Measurements from ENCODE around the gene KRTAP9-2. TPM values are rescaled to one million over a fixed set of nuclear protein-coding genes. Genes with fewer than 3 reads are reported as not detected.
"Not testable (repeated sequence)": the region's sequence is repeated elsewhere in the genome, so short reads cannot be mapped to it uniquely, and the experiment has no call there.

Gene KRTAP9-2
- total RNA-seq, 2 experiments from 2014 or later: not detected

DNA sequence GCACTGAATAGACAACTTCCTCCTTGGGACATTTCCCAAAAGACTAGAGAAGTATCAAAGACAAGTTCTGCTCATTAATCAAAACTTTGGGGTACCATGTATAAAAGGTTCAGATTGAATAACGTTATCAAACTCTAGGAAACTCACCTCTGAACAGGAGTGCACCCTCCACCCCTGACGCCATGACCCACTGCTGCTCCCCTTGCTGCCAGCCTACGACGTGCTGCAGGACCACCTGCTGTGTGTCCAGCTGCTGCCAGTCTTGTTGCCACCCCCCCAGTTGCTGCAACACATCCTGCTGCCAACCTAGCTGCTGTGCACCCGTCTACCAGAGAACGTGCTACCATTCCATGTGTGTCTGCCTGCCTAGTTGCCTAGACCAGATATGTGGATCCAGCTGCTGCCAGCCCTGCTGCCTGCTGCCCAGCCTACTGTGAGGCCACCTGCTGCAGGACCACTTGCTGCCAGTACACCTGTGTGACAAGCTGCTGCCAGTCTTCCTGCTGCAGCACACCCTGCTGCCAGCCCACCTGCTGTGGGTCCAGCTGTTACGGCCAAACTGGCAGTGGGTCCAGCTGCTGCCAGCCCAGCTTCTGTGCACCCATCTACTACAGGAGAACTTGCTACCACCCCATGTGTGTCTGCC is 13.8 kb upstream of the KRTAP9-2 start:
- H3K9me3 Mint-ChIP-seq: peaks cover 3% of the 10 kb centered on the region
- no peak overlapping the region for H3K27ac Mint-ChIP-seq
- H3K27me3 Mint-ChIP-seq: no peaks in the 10 kb centered on the region
- H3K4me3 Mint-ChIP-seq: no peak overlapping the region
- H3K36me3 Mint-ChIP-seq: no peaks in the 10 kb centered on the region
- peaks cover 5% of the 10 kb centered on the region for H3K4me1 Mint-ChIP-seq
- DNase-seq: no peak

DNA sequence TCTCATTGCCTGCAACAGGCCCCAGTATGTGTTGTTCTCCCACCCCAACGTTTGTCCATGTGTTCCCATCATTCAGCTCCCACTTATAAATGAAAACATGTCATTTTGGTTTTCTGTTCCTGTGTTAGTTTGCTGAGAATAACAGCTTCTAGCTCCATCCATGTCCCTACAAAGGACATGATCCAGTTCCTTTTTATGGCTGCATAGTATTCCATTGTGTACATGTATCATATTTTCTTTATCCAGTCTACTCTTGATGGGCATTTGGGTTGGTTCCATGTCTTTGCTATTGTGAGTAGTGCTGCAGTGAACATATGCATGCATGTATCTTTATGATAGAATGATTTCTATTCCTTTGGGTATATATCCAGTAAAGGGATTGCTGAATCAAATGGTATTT is 10.8 kb upstream of the KRTAP9-2 start:
- H3K36me3 Mint-ChIP-seq: no peaks in the 10 kb centered on the region
- peaks cover 5% of the 10 kb centered on the region for H3K4me1 Mint-ChIP-seq
- peaks cover 1% of the 10 kb centered on the region for H3K9me3 Mint-ChIP-seq
- H3K27ac Mint-ChIP-seq: no peak overlapping the region
- H3K4me3 Mint-ChIP-seq: no peak overlapping the region
- no peak for DNase-seq
- H3K27me3 Mint-ChIP-seq: no peaks in the 10 kb centered on the region

DNA sequence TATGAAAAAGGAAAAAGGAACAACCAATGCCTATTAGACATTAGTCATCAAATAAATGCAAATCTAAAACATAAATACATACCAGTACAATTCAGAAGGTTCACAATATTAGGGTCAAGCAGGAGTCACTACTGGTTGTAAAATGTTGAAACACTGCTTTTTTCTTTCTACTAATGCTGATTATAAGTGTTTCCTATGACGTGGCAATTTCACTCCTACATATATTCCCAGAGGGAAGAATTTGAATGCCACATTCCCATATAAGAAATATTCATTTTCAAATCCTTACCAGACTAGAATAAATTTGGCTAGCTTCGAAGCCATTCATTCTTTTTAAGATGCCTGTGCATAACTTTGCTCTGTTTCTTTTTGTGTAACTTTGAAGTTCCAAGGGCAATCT is 2.6 kb upstream of the KRTAP9-2 start:
- Mint-ChIP-seq H3K27me3 (no peaks in the 10 kb centered on the region), H3K36me3 (no peaks in the 10 kb centered on the region)
- DNase-seq: no peak

DNA sequence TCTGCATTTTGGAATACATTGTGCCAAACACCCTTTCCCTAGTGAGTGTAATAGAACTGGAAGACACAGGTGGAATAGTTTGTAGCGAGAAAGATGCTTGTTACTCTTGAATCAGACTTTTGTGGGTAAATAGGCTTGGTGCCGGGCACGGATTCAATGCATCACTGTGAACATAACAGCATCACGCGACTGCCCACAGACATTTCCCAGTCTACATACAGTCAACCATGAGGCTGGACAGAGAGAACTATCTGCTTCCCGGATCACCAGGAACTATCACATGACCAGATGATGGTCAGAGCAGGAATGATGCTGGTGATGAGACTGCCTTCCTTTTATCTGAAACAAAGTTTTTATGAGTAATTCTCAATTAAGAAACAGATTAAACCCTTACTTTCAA is 397 bp upstream of the KRTAP9-2 start:
- H3K27ac Mint-ChIP-seq: no peak overlapping the region
- no peaks in the 10 kb centered on the region for H3K27me3 Mint-ChIP-seq
- no peaks in the 10 kb centered on the region for H3K36me3 Mint-ChIP-seq
- no peak overlapping the region for H3K4me3 Mint-ChIP-seq
- H3K4me1 Mint-ChIP-seq: no peaks in the 10 kb centered on the region
- H3K9me3 Mint-ChIP-seq: no peaks in the 10 kb centered on the region
- no peak for DNase-seq

More for the DNA sequence above, 2.6 kb upstream of the KRTAP9-2 start:
- Mint-ChIP-seq H3K27ac (no peak overlapping the region), H3K4me3 (no peak overlapping the region), H3K4me1 (no peaks in the 10 kb centered on the region), H3K9me3 (peaks cover 1% of the 10 kb centered on the region)

DNA sequence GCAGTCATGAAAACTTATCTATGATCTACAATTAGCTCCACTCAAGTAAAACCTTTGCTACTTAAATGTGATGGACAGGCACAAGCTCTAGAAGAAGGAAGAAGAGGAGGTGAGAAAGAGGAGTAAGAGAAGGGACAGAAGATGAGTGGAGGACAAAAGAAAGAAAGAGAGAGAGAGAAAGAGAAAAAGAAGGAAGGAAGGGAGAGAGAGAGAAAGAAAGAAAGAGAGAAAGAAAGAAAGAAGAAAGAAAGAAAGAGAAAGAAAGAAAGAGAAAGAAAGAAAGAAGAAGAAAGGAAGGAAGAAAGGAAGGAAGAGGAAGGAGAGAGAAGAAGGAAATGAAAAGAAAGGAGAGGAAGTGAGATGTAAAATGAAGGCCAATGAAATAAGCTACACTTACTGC is 3.6 kb downstream of the KRTAP9-2 start:
- no peak overlapping the region for H3K4me3 Mint-ChIP-seq
- H3K27ac Mint-ChIP-seq: no peak overlapping the region
- no peaks in the 10 kb centered on the region for H3K9me3 Mint-ChIP-seq
- H3K4me1 Mint-ChIP-seq: peaks cover 4% of the 10 kb centered on the region
- no peak for DNase-seq
- H3K36me3 Mint-ChIP-seq: no peaks in the 10 kb centered on the region
- no peaks in the 10 kb centered on the region for H3K27me3 Mint-ChIP-seq

DNA sequence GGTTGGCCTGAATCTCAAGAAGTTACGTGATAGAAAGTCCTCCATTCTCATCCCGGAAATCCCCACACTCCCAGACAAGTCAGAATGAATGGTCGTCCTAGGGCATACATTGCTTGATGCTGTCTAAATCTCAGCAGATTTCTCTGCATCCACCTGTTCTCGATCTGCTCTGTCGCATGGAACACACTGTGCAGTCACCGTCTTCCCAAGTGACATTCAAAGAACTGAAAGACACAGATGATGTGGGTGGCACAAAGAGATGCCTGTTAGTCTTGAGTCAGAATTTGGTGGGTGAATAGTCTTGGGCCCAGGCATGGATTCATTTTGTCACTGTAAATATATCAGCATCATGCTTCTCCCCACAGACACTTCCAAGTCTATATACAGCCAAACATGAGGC is 5.3 kb downstream of the KRTAP9-2 start:
- Mint-ChIP-seq H3K4me3 (no peak overlapping the region), H3K27ac (no peak overlapping the region), H3K4me1 (peaks cover 4% of the 10 kb centered on the region), H3K9me3 (no peaks in the 10 kb centered on the region), H3K36me3 (no peaks in the 10 kb centered on the region), H3K27me3 (no peaks in the 10 kb centered on the region)
- DNase-seq: no peak

DNA sequence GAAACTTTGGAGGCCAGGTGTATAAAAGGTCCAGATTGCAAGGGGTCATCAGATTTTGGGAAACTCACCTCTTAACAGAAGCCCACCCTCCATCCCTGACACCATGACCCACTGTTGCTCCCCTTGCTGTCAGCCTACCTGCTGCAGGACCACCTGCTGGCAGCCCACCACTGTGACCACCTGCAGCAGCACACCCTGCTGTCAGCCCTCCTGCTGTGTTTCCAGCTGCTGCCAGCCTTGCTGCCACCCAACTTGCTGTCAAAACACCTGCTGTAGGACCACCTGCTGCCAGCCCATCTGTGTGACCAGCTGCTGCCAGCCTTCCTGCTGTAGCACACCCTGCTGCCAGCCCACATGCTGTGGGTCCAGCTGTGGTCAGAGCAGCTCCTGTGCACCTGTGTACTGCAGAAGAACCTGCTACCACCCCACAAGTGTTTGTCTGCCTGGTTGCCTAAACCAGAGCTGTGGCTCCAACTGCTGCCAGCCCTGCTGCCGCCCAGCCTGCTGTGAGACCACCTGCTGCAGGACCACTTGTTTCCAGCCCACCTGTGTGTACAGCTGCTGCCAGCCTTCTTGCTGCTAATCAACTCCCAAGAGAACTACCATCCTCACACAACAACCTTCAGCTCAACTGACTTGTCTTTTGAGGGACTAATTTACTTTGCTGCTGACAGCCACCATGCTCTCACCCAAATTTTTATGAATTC is 6.1 kb downstream of the KRTAP9-2 start, which contains the start of gene KRTAP9-3:
TSS of gene KRTAP9-3 (plus strand) at position 51 of the 707 bp plus-strand sequence. CDS start at position 104, 53 bp downstream.
- H3K4me1 Mint-ChIP-seq, H3K4me3 Mint-ChIP-seq, H3K27me3 Mint-ChIP-seq, H3K9me3 Mint-ChIP-seq, H3K27ac Mint-ChIP-seq, H3K36me3 Mint-ChIP-seq, DNase-seq: not testable (repeated sequence)

DNA sequence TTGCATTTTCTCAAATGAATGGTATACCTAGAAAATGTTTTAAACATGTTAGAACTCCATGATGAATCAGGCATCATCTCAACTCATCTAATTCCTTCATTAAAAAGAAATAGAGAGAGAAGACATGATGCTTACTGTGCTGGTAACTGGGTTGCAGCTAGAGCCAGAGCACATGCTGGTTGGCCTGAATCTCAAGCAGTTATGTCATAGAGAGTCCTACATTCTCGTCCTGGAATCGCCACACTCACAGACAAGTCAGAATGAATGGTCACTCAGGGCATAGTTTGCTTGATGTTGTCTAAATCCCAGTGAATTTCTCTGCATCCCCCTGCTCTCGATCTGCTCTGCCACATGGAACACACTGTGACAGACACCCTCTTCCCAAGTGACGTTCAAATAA is 10.7 kb downstream of the KRTAP9-2 start:
- DNase-seq, H3K4me3 Mint-ChIP-seq, H3K4me1 Mint-ChIP-seq: not testable (repeated sequence)

DNA sequence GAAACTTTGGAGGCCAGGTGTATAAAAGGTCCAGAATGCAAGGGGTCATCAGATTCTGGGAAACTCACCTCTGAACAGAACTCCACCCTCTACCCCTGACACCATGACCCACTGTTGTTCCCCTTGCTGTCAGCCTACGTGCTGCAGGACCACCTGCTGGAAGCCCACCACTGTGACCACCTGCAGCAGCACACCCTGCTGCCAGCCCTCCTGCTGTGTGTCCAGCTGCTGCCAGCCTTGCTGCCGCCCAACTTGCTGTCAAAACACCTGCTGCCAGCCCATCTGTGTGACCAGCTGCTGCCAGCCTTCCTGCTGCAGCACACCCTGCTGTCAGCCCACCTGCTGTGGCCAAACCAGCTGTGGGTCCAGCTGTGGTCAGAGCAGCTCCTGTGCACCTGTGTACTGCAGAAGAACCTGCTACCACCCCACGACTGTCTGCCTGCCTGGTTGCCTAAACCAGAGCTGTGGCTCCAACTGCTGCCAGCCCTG is 11.5 kb downstream of the KRTAP9-2 start, which contains the start of gene KRTAP9-8:
TSS of gene KRTAP9-8 (plus strand) at position 51 of the 489 bp plus-strand sequence. CDS start at position 104, 53 bp downstream.
- not testable (repeated sequence) for H3K27ac Mint-ChIP-seq, H3K4me3 Mint-ChIP-seq, DNase-seq, H3K36me3 Mint-ChIP-seq, H3K9me3 Mint-ChIP-seq, H3K4me1 Mint-ChIP-seq, H3K27me3 Mint-ChIP-seq

More for the DNA sequence above, 10.7 kb downstream of the KRTAP9-2 start:
- not testable (repeated sequence) for H3K27ac Mint-ChIP-seq, H3K36me3 Mint-ChIP-seq, H3K9me3 Mint-ChIP-seq, H3K27me3 Mint-ChIP-seq

DNA sequence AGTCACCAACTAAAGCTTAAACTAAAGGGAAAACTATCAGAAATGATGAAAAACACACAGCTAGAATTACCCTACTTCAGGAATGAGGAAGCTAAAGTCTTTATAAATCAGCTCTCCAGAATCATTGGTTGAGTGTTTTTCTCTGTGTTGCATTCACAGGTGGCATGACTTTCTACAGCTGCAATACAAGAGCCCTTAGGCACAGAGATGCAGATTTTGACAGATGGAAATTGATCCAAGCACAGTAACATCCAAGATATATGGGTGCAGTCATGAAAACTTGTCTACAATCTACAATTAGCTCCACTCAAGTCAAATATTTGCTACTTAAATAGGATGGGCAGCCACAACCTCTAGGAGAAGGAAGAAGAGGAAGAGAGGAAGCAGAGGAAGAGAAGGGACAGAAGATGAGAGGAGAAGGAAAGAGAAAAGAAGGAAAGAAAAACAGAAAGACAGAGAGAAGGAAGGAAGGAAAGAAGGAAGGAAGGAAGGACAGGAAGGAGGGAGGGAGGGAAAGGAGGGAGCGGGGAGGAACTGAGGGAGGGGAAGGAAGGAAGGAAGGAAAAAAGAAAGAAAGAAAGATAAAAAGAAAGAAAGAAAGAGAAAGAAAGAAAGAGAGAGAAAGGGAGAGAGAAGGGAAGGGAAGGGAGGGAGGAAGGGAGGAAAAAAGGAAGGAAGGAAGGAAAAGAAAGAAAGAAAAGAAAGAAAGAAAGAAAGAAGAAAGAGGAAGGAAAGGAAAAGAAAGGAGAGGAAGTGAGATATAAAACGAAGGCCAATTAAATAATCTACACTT is 20.7 kb downstream of the KRTAP9-2 start:
- not testable (repeated sequence) for H3K9me3 Mint-ChIP-seq, H3K27ac Mint-ChIP-seq, H3K4me1 Mint-ChIP-seq

DNA sequence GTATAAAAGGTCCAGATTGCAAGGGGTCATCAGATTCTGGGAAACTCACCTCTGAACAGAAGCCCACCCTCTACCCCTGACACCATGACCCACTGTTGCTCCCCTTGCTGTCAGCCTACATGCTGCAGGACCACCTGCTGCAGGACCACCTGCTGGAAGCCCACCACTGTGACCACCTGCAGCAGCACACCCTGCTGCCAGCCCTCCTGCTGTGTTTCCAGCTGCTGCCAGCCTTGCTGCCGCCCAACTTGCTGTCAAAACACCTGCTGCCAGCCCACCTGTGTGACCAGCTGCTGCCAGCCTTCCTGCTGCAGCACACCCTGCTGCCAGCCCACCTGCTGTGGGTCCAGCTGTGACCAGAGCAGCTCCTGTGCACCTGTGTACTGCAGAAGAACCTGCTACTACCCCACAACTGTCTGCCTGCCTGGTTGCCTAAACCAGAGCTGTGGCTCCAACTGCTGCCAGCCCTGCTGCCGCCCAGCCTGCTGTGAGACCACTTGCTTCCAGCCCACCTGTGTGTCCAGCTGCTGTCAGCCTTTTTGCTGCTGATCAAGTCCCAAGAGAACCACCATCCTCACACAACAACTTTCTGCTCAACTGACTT is 23.3 kb downstream of the KRTAP9-2 start, which contains the start of gene KRTAP9-4:
TSS of gene KRTAP9-4 (plus strand) at position 51 of the 604 bp plus-strand sequence. CDS start at position 85, 34 bp downstream.
- not testable (repeated sequence) for H3K4me3 Mint-ChIP-seq, H3K4me1 Mint-ChIP-seq, H3K9me3 Mint-ChIP-seq, H3K36me3 Mint-ChIP-seq, H3K27me3 Mint-ChIP-seq, DNase-seq, H3K27ac Mint-ChIP-seq

More for the DNA sequence above, 20.7 kb downstream of the KRTAP9-2 start:
- H3K4me3 Mint-ChIP-seq, DNase-seq, H3K36me3 Mint-ChIP-seq, H3K27me3 Mint-ChIP-seq: not testable (repeated sequence)

DNA sequence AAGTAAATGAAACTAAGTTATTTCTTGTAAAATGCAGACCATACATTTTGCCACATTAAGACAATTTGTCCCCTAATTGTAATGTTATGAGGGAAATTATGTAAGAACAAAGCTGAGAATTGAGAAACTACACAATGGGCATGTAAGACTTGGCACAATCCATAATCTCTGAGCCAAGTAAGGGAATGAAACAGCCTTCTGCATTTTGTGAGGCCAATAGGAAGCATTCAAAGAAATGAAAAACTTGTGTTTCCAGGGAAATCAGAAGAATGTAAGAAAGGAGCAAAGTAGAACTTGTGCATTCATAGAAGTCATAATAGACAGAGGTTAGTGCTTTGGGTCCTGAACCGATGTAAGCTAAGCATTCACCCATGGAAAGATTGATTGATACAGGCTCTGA is 24.8 kb downstream of the KRTAP9-2 start:
- Mint-ChIP-seq H3K36me3 (no peaks in the 10 kb centered on the region), H3K4me1 (peaks cover 1% of the 10 kb centered on the region), H3K27me3 (no peaks in the 10 kb centered on the region), H3K4me3 (no peak overlapping the region), H3K27ac (no peak overlapping the region), H3K9me3 (no peaks in the 10 kb centered on the region)
- DNase-seq: no peak

DNA sequence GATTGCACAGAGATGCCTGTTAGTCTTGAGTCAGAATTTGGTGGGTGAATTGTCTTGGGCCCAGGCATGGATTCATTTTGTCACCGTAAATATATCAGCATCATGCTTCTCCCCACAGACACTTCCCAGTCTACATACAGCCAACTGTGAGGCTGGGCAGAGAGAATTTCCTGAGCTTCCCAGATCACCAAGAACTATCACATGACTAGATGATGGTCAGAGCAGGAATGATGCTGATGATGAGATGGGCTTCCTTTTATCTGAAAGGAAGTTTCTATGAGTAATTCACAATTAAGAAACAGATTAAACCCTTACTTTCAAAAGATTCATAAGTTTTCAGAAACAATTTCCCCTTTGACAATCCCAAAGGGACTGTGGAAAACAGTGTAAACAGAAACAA is 28.4 kb downstream of the KRTAP9-2 start:
- Mint-ChIP-seq H3K4me1 (peaks cover 1% of the 10 kb centered on the region), H3K36me3 (no peaks in the 10 kb centered on the region), H3K4me3 (no peak overlapping the region), H3K9me3 (no peaks in the 10 kb centered on the region), H3K27ac (no peak overlapping the region), H3K27me3 (no peaks in the 10 kb centered on the region)
- no peak for DNase-seq

DNA sequence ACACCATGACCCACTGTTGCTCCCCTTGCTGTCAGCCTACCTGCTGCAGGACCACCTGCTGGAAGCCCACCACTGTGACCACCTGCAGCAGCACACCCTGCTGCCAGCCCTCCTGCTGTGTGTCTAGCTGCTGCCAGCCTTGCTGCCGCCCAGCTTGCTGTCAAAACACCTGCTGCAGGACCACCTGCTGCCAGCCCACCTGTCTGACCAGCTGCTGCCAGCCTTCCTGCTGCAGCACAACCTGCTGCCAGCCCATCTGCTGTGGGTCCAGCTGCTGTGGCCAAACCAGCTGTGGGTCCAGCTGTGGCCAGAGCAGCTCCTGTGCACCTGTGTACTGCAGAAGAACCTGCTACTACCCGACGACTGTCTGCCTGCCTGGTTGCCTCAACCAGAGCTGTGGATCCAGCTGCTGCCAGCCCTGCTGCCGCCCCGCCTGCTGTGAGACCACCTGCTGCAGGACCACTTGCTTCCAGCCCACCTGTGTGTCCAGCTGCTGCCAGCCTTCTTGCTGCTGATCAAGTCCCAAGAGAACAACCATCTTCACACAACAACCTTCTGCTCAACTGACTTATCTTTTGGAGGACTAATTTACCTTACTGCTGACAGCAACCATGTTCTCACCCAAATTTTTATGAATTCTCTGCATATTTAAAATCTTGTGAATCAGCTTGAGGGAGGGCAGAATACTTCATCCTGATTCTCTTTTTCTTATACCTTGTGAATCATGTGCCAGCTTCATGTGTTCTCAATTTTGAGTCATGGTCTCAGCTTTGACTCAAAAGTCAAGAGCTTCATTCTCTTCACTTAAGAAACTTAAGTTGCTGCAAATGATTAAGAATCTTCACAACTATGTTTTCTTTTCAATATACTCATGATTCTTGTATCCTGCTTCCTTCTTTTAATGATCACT is 29.2 kb downstream of the KRTAP9-2 start, which contains the start of gene KRTAP9-9:
TSS of gene KRTAP9-9 (plus strand) at position 4 of the 910 bp plus-strand sequence.
- H3K36me3 Mint-ChIP-seq, H3K9me3 Mint-ChIP-seq, H3K4me1 Mint-ChIP-seq, H3K27me3 Mint-ChIP-seq, H3K4me3 Mint-ChIP-seq, DNase-seq, H3K27ac Mint-ChIP-seq: not testable (repeated sequence)
